Measurements from ENCODE around the gene NCOR2. TPM values are rescaled to one million over a fixed set of nuclear protein-coding genes. Genes with fewer than 3 reads are reported as not detected.

Gene NCOR2
- total and polyA plus RNA-seq, 2 donors (not counting 1 experiment from before 2014, with no cell fraction given): 25.9 to 144 TPM

DNA sequence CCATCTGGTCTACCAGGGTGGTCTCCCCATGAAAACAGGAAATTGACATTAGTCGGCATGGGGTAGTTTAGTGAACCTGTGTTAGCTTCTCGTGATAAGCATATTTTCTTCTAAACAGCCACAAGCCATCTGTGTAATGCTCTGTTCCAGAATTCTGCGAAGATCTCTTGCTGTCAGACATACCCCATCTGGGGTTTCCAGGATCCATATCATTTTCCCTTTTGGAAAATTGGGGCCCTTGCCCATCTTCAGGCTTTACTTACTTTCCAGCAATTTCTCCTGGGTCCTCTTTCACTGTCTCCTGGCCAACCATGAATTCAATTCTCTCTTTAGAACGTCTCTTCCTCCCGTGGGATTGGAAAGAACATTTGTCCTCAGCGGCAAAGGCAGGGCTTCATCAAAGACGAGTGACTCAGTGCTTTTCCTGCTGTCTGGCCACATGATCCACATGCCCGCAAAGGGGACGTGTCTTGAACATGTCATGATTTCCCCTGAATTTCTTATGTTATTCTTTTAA is 21.4 kb upstream of the NCOR2 start:
- Histone ChIP-seq H3K9ac (ENCODE audit: low read length) (no peak overlapping the region), H3K79me2 (ENCODE audit: control insufficient read depth, insufficient read depth, low read length) (no peaks in the 10 kb centered on the region), H3K36me3 (replicated peaks in 1 of 2; ENCODE audit: control extremely low read depth in 1 of 2, control insufficient read depth in 1 of 2, extremely low read depth in 1 of 2, insufficient read depth in 2 of 2, low read length in 1 of 2) (no peaks in the 10 kb centered on the region), H3K27me3 (replicated peaks in 1 of 4; ENCODE audit: control extremely low read depth in 1 of 4, control insufficient read depth in 3 of 4, insufficient read depth in 4 of 4, low read length in 3 of 4) (peaks cover 0 to 9% (median 3%) of the 10 kb centered on the region in 4 experiments), H3K4me2 (replicated peaks; ENCODE audit: low read depth, low read length, poor library complexity, severe bottlenecking) (no peak overlapping the region), H3K27ac (ENCODE audit: low read length in 2 of 2) (no peak overlapping the region), H4K20me1 (ENCODE audit: control insufficient read depth, insufficient read depth, low read length, poor library complexity, severe bottlenecking) (peaks cover 5% of the 10 kb centered on the region), H3K4me3 (ENCODE audit: control extremely low read depth in 1 of 5, extremely low read depth in 1 of 5, insufficient read depth in 1 of 5, low read depth in 2 of 5, low read length in 4 of 5) (no peak overlapping the region), H3K9me3 (ENCODE audit: control extremely low read depth in 1 of 3, control insufficient read depth in 2 of 3, insufficient read depth in 1 of 3, low read length in 2 of 3) (peaks cover 0 to 7% (median 0%) of the 10 kb centered on the region in 3 donors), H3K4me1 (ENCODE audit: control insufficient read depth in 2 of 2, insufficient read depth in 2 of 2, low read length in 2 of 2) (peaks cover 21 to 30% of the 10 kb centered on the region in 2 donors), H2AFZ (ENCODE audit: insufficient read depth, low read depth, low read length, poor library complexity, severe bottlenecking) (no peak overlapping the region)
- intact Hi-C loops (cut with micrococcal nuclease): no loop called here
- DNase-seq: no peak
- ChIA-PET CTCF (interaction anchor here (1.3 kb wide), 1 partner anchor 183 kb away, joined by 3 read pairs; no protein-coding TSS in a partner anchor), POLR2A (no interaction called here)
- Mint-ChIP-seq H3K27me3 (peaks cover 16% of the 10 kb centered on the region), H3K4me1 (peaks cover 28% of the 10 kb centered on the region), H3K4me3 (no peak overlapping the region), H3K27ac (no peak overlapping the region), H3K9me3 (ENCODE audit: insufficient read depth) (no peaks in the 10 kb centered on the region)
- TF ChIP-seq, protein P1, sequence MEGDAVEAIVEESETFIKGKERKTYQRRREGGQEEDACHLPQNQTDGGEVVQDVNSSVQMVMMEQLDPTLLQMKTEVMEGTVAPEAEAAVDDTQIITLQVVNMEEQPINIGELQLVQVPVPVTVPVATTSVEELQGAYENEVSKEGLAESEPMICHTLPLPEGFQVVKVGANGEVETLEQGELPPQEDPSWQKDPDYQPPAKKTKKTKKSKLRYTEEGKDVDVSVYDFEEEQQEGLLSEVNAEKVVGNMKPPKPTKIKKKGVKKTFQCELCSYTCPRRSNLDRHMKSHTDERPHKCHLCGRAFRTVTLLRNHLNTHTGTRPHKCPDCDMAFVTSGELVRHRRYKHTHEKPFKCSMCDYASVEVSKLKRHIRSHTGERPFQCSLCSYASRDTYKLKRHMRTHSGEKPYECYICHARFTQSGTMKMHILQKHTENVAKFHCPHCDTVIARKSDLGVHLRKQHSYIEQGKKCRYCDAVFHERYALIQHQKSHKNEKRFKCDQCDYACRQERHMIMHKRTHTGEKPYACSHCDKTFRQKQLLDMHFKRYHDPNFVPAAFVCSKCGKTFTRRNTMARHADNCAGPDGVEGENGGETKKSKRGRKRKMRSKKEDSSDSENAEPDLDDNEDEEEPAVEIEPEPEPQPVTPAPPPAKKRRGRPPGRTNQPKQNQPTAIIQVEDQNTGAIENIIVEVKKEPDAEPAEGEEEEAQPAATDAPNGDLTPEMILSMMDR (IDR thresholded peaks at IDR 0.05): no peak
- no peak for TF ChIP-seq EZH2 (IDR thresholded peaks at IDR 0.05; ENCODE audit: borderline replicate concordance, insufficient read depth, low read depth, low read length, poor library complexity, severe bottlenecking)
- no peak for ATAC-seq (ENCODE audit: low read depth)
- WGBS (ENCODE audit: insufficient coverage): 9% methylated on average over 7 of the region's 9 CpGs

DNA sequence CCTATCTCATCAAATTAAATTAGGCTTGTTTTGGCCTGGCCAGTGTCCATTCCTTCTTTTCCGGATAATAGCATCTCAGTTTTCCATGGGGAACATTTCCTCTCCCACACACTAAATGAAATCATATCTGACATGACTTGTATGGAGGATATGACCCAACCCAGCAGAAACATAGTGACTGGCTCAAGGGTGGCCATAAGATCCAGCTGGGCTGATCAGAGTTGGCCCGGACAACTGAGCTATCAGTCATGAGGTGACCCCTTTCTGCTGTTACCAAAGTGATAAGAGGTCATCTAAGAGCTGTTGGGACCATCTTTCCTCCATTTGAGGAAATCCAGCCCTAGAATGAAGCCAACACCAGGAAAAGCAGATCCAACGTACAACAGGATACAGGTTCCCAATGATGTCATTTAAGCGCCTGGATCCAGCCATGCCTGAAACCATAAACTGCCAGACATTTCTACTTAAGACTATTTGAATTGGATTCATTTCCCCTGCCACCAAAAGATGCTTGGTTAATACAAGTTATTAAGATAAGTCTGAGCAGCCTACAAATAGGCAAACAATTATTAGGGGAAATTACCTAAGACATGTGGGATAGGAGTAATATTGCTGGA is 20.7 kb upstream of the NCOR2 start:
- ChIA-PET CTCF (interaction anchor here (1.3 kb wide), 1 partner anchor 184 kb away, joined by 3 read pairs; no protein-coding TSS in a partner anchor), POLR2A (no interaction called here)
- Histone ChIP-seq H2AFZ (ENCODE audit: insufficient read depth, low read depth, low read length, poor library complexity, severe bottlenecking) (no peak overlapping the region), H3K79me2 (ENCODE audit: control insufficient read depth, insufficient read depth, low read length) (no peaks in the 10 kb centered on the region), H3K4me1 (ENCODE audit: control insufficient read depth in 2 of 2, insufficient read depth in 2 of 2, low read length in 2 of 2) (peaks cover 17 to 23% of the 10 kb centered on the region in 2 donors), H3K9ac (ENCODE audit: low read length) (no peak overlapping the region), H3K4me2 (replicated peaks; ENCODE audit: low read depth, low read length, poor library complexity, severe bottlenecking) (no peak overlapping the region), H4K20me1 (ENCODE audit: control insufficient read depth, insufficient read depth, low read length, poor library complexity, severe bottlenecking) (peaks cover 3% of the 10 kb centered on the region), H3K36me3 (replicated peaks in 1 of 2; ENCODE audit: control extremely low read depth in 1 of 2, control insufficient read depth in 1 of 2, extremely low read depth in 1 of 2, insufficient read depth in 2 of 2, low read length in 1 of 2) (no peaks in the 10 kb centered on the region), H3K9me3 (ENCODE audit: control extremely low read depth in 1 of 3, control insufficient read depth in 2 of 3, insufficient read depth in 1 of 3, low read length in 2 of 3) (peaks cover 0 to 12% (median 0%) of the 10 kb centered on the region in 3 donors), H3K4me3 (ENCODE audit: control extremely low read depth in 1 of 5, extremely low read depth in 1 of 5, insufficient read depth in 1 of 5, low read depth in 2 of 5, low read length in 4 of 5) (no peak overlapping the region), H3K27me3 (replicated peaks in 1 of 4; ENCODE audit: control extremely low read depth in 1 of 4, control insufficient read depth in 3 of 4, insufficient read depth in 4 of 4, low read length in 3 of 4) (peaks cover 0 to 9% (median 3%) of the 10 kb centered on the region in 4 experiments), H3K27ac (ENCODE audit: low read length in 2 of 2) (no peak overlapping the region)
- Mint-ChIP-seq H3K27ac (no peak overlapping the region), H3K4me3 (no peak overlapping the region), H3K27me3 (peaks cover 16% of the 10 kb centered on the region), H3K9me3 (ENCODE audit: insufficient read depth) (no peaks in the 10 kb centered on the region), H3K4me1 (peaks cover 24% of the 10 kb centered on the region)
- DNase-seq (no peak), ATAC-seq (ENCODE audit: low read depth) (no peak)
- intact Hi-C loops (cut with micrococcal nuclease): no loop called here
- no peak for TF ChIP-seq EZH2 (IDR thresholded peaks at IDR 0.05; ENCODE audit: borderline replicate concordance, insufficient read depth, low read depth, low read length, poor library complexity, severe bottlenecking)
- TF ChIP-seq, protein P1 (IDR thresholded peaks at IDR 0.05): no peak
- WGBS (ENCODE audit: insufficient coverage): 90% methylated on average over 3 of the region's 4 CpGs

Data from B cell (primary cell).